IPS-18a (cell line): ENCODE data around the gene TSPAN19.

Experiments
- H3K27ac ChIP-seq: one replicate; pipeline ENCODE4 v1.5.1; 2013; ENCODE audit warnings: low read length
- H3K27me3 ChIP-seq: one replicate; pipeline ENCODE4 v1.6.1; 2013; ENCODE audit warnings: mild to moderate bottlenecking, low read length; ENCODE audit not compliant: control insufficient read depth, insufficient read depth
- H3K36me3 ChIP-seq: one replicate; pipeline ENCODE4 v1.6.1; 2013; ENCODE audit warnings: low read depth, low read length; ENCODE audit not compliant: control insufficient read depth
- H3K4me1 ChIP-seq: one replicate; pipeline ENCODE4 v1.6.1; 2013; ENCODE audit warnings: low read depth, low read length; ENCODE audit not compliant: control insufficient read depth
- H3K4me3 ChIP-seq: one replicate; pipeline ENCODE4 v1.5.1; 2013; ENCODE audit warnings: low read length
- H3K9ac ChIP-seq: one replicate; pipeline ENCODE4 v1.6.1; 2013; ENCODE audit warnings: mild to moderate bottlenecking, low read length, moderate library complexity
- H3K9me3 ChIP-seq: one replicate; pipeline ENCODE4 v1.6.1; 2013; ENCODE audit warnings: low read depth, low read length; ENCODE audit not compliant: control insufficient read depth

The TSPAN19 gene

DNA sequence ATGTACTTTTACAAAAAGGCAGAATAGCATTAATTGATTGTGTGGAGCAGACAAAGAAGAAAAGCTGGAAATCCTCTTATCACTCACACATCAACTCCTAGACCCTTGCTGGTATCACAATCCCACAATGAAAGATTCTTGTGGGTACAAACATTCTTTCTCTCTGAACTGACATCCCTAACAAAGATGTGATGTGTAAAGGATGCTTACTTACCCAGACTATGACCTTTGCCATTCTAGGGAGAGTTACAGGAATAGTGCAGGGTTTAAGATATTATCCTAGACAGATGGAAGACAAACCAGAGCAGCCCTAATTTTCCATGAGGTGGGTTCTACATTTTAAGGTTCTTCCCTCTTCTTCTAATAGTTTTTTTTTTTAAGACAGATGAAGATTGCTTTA lies 63.1 kb downstream of the TSPAN19 start:
- Histone ChIP-seq H3K4me1 (peaks cover 4% of the 10 kb centered on the region), H3K27me3 (no peaks in the 10 kb centered on the region), H3K36me3 (no peaks in the 10 kb centered on the region), H3K27ac (no peak overlapping the region), H3K9ac (no peak overlapping the region), H3K9me3 (no peaks in the 10 kb centered on the region), H3K4me3 (no peak overlapping the region)

DNA sequence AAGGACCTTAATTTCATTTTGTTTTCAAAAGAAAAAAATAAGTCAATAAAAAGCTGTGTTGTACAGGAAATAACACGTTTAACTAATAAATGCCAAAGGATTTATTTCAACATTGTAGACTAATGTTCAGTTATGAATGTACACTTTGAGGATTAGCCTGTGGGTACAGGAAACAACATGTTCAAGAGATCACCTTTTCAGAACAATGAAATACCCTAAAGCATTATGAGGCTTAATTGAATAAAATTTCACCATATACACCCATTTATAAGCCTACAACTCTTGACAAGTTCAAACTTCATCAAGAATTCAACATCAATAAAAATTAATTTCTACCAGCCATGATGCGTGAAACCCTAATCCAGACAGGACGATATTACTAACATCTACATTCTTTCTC lies 66.9 kb downstream of the TSPAN19 start:
- H3K36me3 ChIP-seq: no peaks in the 10 kb centered on the region
- H3K9me3 ChIP-seq: no peaks in the 10 kb centered on the region
- H3K4me3 ChIP-seq: no peak overlapping the region
- H3K9ac ChIP-seq: no peak overlapping the region
- no peak overlapping the region for H3K27ac ChIP-seq
- H3K27me3 ChIP-seq: no peaks in the 10 kb centered on the region
- H3K4me1 ChIP-seq: peaks cover 2% of the 10 kb centered on the region
